Suppressor macrophage (primary cell): ENCODE measurements around the gene PKP2.

ENCODE experiments used
- DNase-seq, 4 experiments: peaks; one replicate each; pipeline ENCODE4 v3.0.0-alpha.2; 2020 to 2022

Gene PKP2

DNA sequence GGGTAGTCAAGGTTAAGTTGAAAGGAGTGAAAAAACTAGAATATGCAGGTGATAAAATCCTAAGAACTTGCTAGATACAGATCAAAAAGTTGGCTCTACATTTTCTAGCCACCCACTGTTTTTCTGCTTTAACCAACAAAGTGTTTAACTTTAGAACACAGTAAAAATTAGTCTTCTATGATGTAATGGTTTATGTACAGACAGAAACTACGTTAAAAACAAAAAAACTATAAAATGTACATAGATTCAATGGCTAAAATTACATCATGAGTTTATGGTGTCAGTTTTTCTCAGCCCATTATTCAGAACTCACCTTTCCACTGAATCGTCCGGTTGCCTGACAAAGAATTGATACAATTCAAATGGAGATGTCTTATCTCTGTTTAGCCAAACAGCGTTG is 143.0 kb downstream of the PKP2 start:
- DNase-seq = no peak

DNA sequence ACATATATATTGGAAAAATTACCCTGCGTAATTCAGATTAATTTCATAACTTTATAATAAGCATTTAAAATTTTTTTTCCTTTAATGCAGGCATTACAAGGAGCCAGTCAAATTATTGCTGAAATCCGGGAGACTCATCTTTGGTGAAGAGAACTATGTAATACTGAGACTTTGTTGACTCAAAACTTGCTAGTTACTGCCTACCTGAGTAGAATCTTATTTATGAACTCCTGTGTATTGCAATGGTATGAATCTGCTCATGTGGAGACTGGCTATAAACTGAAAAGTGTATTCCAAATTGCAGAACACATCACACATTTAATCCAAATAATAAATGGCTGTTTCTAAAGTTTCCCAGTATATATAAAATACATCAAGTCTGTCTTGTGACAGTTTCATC is 153.3 kb downstream of the PKP2 start:
- no peak for DNase-seq

DNA sequence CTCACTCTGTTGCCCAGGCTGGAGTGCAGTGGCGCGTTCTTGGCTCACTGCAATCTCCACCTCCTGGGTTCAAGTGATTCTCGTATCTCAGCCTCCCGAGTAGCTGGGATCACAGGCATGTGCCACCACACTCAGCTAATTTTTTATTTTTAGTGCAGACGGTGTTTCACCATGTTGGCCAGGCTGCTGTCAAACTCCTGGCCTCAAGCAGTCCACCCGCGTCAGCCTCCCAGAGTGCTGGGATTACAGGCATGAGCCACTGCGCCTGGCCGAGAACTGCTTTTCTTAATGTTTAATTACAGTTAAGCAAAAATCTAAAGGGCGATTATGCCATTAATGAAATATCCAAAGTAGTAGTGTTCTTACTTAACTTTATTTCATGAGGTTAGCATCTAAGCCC is 154.4 kb downstream of the PKP2 start:
- no peak for DNase-seq
